ENCODE measurements around the gene ZFP36L2. TPM values are rescaled to one million over a fixed set of nuclear protein-coding genes. Genes with fewer than 3 reads are reported as not detected.

Gene ZFP36L2
- total and polyA plus RNA-seq, 10 of the 15 experiments (the other 5 are each of a cell fraction or from before 2014, with no cell fraction given): 4.3 to 64.9 (median 19.5) TPM

- H3K27ac ChIP-seq (ENCODE audit: control insufficient read depth, insufficient read depth): no peak overlapping the region
- 66% methylated on average over 7 of the region's 7 CpGs for WGBS (ENCODE audit: insufficient coverage, insufficient replicate concordance, low lambda C conversion rate, missing lambda C conversion rate)
- CTCF ChIA-PET: no interaction called here
- DNase-seq (ENCODE audit: low read depth, low spot score) (no peak), ATAC-seq (no peak), FAIRE-seq (no peak)
- H4K20me1 ChIP-seq (ENCODE audit: control insufficient read depth, insufficient read depth): no peaks in the 10 kb centered on the region
- H3K9ac ChIP-seq (ENCODE audit: control insufficient read depth, insufficient read depth, low read length): no peak overlapping the region
- no peaks in the 10 kb centered on the region for H3K36me3 ChIP-seq (ENCODE audit: control insufficient read depth in 2 of 2, insufficient read depth in 2 of 2, low read length in 1 of 2)
- BruUV-seq (replicated peaks): no TSS peak
- H3K9me3 ChIP-seq (replicated peaks; ENCODE audit: control insufficient read depth, insufficient read depth, low read length): no peaks in the 10 kb centered on the region
- TF ChIP-seq POLR2A (IDR thresholded peaks at IDR 0.05; ENCODE audit: low read depth, low read length) (no peak), ZNF622 (IDR thresholded peaks at IDR 0.05) (no peak), IRF5 (IDR thresholded peaks at IDR 0.05; ENCODE audit: borderline replicate concordance) (no peak), YBX1 (IDR thresholded peaks at IDR 0.05) (no peak), POU2F2 (IDR thresholded peaks at IDR 0.05; ENCODE audit: borderline replicate concordance, low read depth, low read length) (no peak), CBX5 (IDR thresholded peaks at IDR 0.05; ENCODE audit: low read depth) (no peak), SKIL (IDR thresholded peaks at IDR 0.05; ENCODE audit: low read depth, poor library complexity, severe bottlenecking) (no peak), PAX8 (IDR thresholded peaks at IDR 0.05) (no peak), ZNF687 (IDR thresholded peaks at IDR 0.05) (no peak), TCF12 (IDR thresholded peaks at IDR 0.05; ENCODE audit: low read depth, low read length) (no peak), CHD4 (IDR thresholded peaks at IDR 0.05) (no peak), ZBTB11 (CRISPR knock-in tag; IDR thresholded peaks at IDR 0.05) (no peak)
- in situ Hi-C loops (cut with MboI): no loop called here
- no peak overlapping the region for H3K4me2 ChIP-seq (ENCODE audit: control insufficient read depth, insufficient read depth)
- H3K27me3 ChIP-seq (replicated peaks in 1 of 2; ENCODE audit: control insufficient read depth in 2 of 2, insufficient read depth in 2 of 2, low read length in 1 of 2): no peaks in the 10 kb centered on the region
- intact Hi-C loops (cut with micrococcal nuclease; ENCODE audit: unreplicated experiment): no loop called here
- no peak overlapping the region for H3K4me3 ChIP-seq
- RAD21 ChIA-PET (ENCODE audit: unreplicated experiment): no interaction called here
- POLR2A ChIA-PET: interaction anchor here (0.6 to 2.0 kb wide), 2 partner anchors 17 to 734 kb away, joined by 3 to 6 read pairs; no protein-coding TSS in a partner anchor
- SMC1A ChIA-PET (ENCODE audit: uncharacterized antibody, unreplicated experiment): no interaction called here
- no peaks in the 10 kb centered on the region for H3K4me1 ChIP-seq (ENCODE audit: control insufficient read depth, insufficient read depth, low read length)
- no peaks in the 10 kb centered on the region for H3K79me2 ChIP-seq (ENCODE audit: control insufficient read depth, insufficient read depth, low read length)
- H2AFZ ChIP-seq (ENCODE audit: control insufficient read depth, low read depth, low read length): no peak overlapping the region
Observed at GRCh38 chr2:43201016-43201415, 25.4 kb downstream of the ZFP36L2 start.
